AG09309 (cell line): ENCODE measurements around the gene ZNF84.

Experiments used
- DNase-seq: peaks from one replicate; pipeline ENCODE4 v3.0.0-alpha.2; 2010; ENCODE audit warnings: low read depth
- H3K4me3 ChIP-seq: 2 replicates; pipeline ENCODE4 v1.5.1; 2011; ENCODE audit warnings: mild to moderate bottlenecking, low read depth, low read length, moderate library complexity; ENCODE audit not compliant: control insufficient read depth
- CTCF ChIP-seq: IDR thresholded peaks from 2 replicates; pipeline ENCODE4 v1.5.1; 2011; ENCODE audit warnings: mild to moderate bottlenecking, low read depth, low read length, inconsistent platforms; ENCODE audit not compliant: insufficient read depth, control insufficient read depth; ENCODE audit errors: missing control alignments

ZNF84 gene

DNA sequence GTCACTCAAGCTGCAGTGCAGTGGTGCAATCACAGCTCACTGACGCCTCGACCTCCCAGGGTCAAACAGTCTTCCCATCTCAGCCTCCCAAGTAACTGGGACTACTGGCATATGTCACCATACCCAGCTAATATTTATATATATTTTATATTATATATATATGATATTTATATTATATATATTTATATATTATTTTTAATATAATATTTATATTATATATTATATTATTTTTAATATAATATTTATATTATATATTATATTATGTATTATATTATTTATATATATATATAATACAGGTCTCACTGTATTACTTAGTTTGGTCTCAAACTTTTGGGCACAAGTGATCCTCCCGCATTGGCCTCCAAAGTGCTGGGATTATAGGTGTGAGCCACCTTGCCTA is 9.4 kb downstream of the ZNF84 start:
- no peak overlapping the region for H3K4me3 ChIP-seq
- no peak for TF ChIP-seq CTCF
- no peak for DNase-seq

GRCh38 chr12:133057446-133057845 is 20.1 kb downstream of the ZNF84 start:
- no peak for DNase-seq
- no peak overlapping the region for H3K4me3 ChIP-seq
- TF ChIP-seq CTCF = no peak

DNA sequence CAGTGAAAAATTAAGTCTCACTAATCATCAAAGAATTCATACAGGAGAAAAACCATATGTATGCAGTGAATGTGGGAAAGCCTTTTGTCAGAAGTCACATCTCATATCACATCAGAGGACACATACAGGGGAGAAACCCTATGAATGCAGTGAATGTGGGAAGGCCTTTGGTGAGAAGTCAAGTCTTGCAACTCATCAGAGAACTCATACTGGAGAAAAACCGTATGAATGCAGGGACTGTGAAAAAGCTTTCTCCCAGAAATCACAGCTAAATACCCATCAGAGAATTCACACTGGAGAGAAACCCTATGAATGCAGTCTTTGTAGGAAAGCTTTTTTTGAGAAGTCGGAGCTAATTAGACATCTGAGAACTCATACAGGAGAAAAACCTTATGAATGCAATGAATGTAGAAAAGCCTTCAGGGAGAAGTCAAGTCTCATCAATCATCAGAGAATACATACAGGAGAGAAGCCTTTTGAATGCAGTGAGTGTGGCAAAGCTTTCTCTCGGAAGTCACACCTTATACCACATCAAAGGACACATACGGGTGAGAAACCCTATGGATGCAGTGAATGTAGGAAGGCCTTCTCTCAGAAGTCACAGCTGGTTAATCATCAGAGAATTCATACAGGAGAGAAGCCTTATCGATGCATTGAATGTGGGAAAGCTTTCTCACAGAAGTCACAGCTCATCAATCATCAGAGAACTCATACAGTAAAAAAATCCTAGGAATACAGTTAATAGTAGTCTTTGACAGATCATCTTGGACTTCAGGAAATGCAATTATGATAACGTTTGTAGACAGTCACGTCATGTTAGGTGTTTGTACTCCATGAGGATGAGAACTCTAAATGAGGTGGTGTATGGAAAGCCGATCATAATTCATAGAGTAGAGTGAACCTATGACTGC is 21.1 kb downstream of the ZNF84 start:
- no peak for DNase-seq
- TF ChIP-seq CTCF = no peak
- no peak overlapping the region for H3K4me3 ChIP-seq

GRCh38 chr12:133061954-133062353 is 24.6 kb downstream of the ZNF84 start:
- DNase-seq = no peak
- TF ChIP-seq CTCF = no peak
- no peak overlapping the region for H3K4me3 ChIP-seq

DNA sequence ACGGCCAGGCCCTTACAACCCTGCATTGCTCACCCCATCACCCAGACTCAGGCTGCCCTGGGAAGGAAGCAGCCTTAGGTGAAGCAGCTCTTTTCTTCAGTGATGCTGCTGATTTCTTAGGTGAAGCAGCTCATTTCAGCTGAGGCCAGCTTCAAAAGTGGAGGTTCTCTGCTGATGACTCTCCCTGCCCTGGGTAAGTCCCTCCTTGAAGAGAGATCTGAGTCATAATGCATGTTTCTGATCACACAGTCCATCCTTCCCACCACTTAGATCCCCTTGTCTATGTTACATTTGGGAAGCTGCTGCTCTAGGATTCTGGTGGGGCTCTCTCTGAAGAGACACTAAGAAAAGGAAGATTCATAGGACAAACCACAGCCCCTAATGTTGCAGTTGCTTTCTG is 26.2 kb downstream of the ZNF84 start:
- no peak for TF ChIP-seq CTCF

DNA sequence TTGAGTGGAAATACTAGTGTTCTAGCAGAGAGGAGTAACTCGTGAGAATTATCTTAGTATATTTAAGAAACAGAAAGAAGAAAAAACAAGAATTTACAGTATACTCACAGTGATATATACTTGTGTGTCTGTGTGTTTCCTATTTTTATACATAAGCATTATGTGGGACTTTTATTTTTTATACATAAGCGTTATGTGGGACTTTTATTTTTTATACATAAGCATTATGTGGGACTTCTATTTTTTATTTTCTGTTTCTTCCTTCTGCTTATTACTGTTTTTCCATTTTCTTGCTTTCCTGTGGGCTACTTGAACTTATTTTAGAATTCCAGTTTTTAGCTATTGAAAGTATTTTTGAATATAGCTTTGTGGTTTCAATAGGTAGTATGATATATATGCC is 36.5 kb downstream of the ZNF84 start:
- DNase-seq = no peak
- no peak for TF ChIP-seq CTCF
- no peak overlapping the region for H3K4me3 ChIP-seq

More for the DNA sequence above, 26.2 kb downstream of the ZNF84 start:
- DNase-seq = no peak
- H3K4me3 ChIP-seq = no peak overlapping the region

GRCh38 chr12:133080026-133080367 is 42.7 kb downstream of the ZNF84 start:
- peak overlapping the region; percentile 90 for H3K4me3 ChIP-seq
- TF ChIP-seq CTCF = no peak
- DNase-seq = peak; percentile 98
